ENCODE data around the gene ALDH1A2.

- TF ChIP-seq, protein P1, sequence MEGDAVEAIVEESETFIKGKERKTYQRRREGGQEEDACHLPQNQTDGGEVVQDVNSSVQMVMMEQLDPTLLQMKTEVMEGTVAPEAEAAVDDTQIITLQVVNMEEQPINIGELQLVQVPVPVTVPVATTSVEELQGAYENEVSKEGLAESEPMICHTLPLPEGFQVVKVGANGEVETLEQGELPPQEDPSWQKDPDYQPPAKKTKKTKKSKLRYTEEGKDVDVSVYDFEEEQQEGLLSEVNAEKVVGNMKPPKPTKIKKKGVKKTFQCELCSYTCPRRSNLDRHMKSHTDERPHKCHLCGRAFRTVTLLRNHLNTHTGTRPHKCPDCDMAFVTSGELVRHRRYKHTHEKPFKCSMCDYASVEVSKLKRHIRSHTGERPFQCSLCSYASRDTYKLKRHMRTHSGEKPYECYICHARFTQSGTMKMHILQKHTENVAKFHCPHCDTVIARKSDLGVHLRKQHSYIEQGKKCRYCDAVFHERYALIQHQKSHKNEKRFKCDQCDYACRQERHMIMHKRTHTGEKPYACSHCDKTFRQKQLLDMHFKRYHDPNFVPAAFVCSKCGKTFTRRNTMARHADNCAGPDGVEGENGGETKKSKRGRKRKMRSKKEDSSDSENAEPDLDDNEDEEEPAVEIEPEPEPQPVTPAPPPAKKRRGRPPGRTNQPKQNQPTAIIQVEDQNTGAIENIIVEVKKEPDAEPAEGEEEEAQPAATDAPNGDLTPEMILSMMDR (IDR thresholded peaks at IDR 0.05): no peak
- TF ChIP-seq POLR2A (IDR thresholded peaks at IDR 0.05): no peak
- TF ChIP-seq EP300 (IDR thresholded peaks at IDR 0.05): no peak
These were observed 13.1 kb upstream of the ALDH1A2 start for GRCh38 chr15:58078591-58078990.
